A549 (cell line): ENCODE measurements around the gene TEAD4.

ENCODE experiments used
- CTCF ChIP-seq: fragments of >200 bp; sonication (Bioruptor Twin); formaldehyde crosslinking; IDR thresholded peaks from 3 replicates; pipeline ENCODE4 v1.5.1; 2016
- JUN ChIP-seq, 2 experiments: fragments of >200 bp; sonication (Bioruptor Twin); formaldehyde crosslinking; IDR thresholded peaks; 2 replicates in 1 of 2; 3 replicates in 1 of 2; pipeline ENCODE4 v1.6.1; 2016 to 2017
- KDM1A ChIP-seq: fragments of 200-600 bp; sonication (generic); IDR thresholded peaks from 2 replicates; pipeline ENCODE4 v1.6.1; 2016; ENCODE audit warnings: low read depth, mild to moderate bottlenecking
- MAZ ChIP-seq: fragments of 150-350 bp; IDR thresholded peaks from 2 replicates; pipeline ENCODE4 v1.6.1; 2014; ENCODE audit warnings: antibody characterized with exemption, low read depth, low read length, borderline replicate concordance
- POLR2AphosphoS2 ChIP-seq: conservative IDR thresholded peaks from 2 replicates; pipeline ENCODE4 v1.6.1; 2012; ENCODE audit warnings: low read length, improper control_type of control experiment, inconsistent platforms
- RFX5 ChIP-seq: fragments of 450-650 bp; IDR thresholded peaks from 2 replicates; pipeline ENCODE4 v1.7.1; 2014; ENCODE audit warnings: antibody characterized with exemption, mild to moderate bottlenecking, moderate library complexity
- TF ChIP-seq, protein P1 (sequence below): IDR thresholded peaks from 2 replicates; pipeline ENCODE4 v1.6.1; 2012
- TF ChIP-seq, protein P2 (sequence below): IDR thresholded peaks from 2 replicates; pipeline ENCODE4 v1.6.1; 2012

DNA sequence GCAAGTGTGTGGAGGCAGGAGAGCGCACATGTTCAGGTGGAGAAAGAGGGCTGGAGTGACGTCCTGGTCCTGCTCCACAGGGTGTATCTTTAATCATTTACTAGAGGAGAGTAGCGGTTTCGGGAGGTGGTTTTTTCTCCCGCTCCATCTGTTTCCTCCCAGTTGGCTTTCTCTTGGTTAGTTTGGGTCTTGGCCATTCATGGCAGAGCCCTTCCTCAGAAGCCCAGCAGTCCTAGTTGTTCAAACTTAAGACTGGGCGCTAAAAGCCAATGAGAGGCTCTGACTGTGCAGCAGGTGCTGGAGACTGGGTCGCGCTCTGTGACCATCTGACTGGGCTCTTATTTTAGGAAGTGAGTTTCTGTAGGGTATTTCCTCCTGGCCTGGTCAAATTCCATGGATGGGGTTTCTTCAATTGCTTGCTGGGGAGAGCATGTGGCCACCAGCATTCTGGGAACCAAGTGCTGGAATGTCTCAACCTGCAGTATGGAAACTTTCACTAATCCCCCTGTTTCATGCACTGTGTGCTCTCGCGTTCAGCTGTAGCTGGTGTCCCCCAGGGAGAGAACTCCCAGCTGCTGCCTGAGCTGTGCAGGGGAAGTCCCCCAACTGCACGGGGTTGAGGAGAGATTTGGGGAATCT lies 90.5 kb downstream of the TEAD4 start:
- TF ChIP-seq KDM1A (no peak), CTCF (no peak), POLR2AphosphoS2 (no peak), JUN (IDR thresholded peaks at IDR 0.05) (no peak), RFX5 (no peak), MAZ (no peak)
- TF ChIP-seq, protein P1, sequence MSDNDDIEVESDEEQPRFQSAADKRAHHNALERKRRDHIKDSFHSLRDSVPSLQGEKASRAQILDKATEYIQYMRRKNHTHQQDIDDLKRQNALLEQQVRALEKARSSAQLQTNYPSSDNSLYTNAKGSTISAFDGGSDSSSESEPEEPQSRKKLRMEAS, result no peak
- TF ChIP-seq, protein P2, sequence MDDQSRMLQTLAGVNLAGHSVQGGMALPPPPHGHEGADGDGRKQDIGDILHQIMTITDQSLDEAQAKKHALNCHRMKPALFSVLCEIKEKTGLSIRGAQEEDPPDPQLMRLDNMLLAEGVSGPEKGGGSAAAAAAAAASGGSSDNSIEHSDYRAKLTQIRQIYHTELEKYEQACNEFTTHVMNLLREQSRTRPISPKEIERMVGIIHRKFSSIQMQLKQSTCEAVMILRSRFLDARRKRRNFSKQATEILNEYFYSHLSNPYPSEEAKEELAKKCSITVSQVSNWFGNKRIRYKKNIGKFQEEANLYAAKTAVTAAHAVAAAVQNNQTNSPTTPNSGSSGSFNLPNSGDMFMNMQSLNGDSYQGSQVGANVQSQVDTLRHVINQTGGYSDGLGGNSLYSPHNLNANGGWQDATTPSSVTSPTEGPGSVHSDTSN, result no peak
